Retinal pigment epithelial cell (primary cell): ENCODE measurements around the gene PBRM1.

Experiments used
- DNase-seq: peaks from one replicate; pipeline ENCODE4 v3.0.0-alpha.2; 2010; ENCODE audit warnings: low read depth
- H3K4me3 ChIP-seq: 2 replicates; pipeline ENCODE4 v1.5.1; 2011; ENCODE audit warnings: mild to moderate bottlenecking, low read length, control low read depth, moderate library complexity
- CTCF ChIP-seq: conservative IDR thresholded peaks from 2 replicates; pipeline ENCODE4 v1.5.1; 2011; ENCODE audit warnings: low read depth, low read length, control low read depth, inconsistent platforms

The PBRM1 gene

GRCh38 chr3:52537165-52537620 is 148.5 kb downstream of the PBRM1 start:
- no peak for DNase-seq
- no peak for TF ChIP-seq CTCF
- peak overlapping the region; percentile 78 for H3K4me3 ChIP-seq

GRCh38 chr3:52536369-52537164 is 149.1 kb downstream of the PBRM1 start, which contains the start of gene UQCC5:
Gene UQCC5, plus strand, starts transcription at chr3:52536605. Its CDS starts 151 bp downstream, at chr3:52536756.
- H3K4me3 ChIP-seq = peak within 1 kb of the TSS; percentile 78
- DNase-seq = peak; percentile 94
- TF ChIP-seq CTCF = no peak

- peak overlapping the region; percentile 24 for H3K4me3 ChIP-seq
- DNase-seq = no peak
- no peak for TF ChIP-seq CTCF
Measured at GRCh38 chr3:52536112-52536368, 149.7 kb downstream of the PBRM1 start.

- H3K4me3 ChIP-seq = peak overlapping the region; percentile 24
- no peak for DNase-seq
- no peak for TF ChIP-seq CTCF
Measured at GRCh38 chr3:52535411-52536111, 150.2 kb downstream of the PBRM1 start.

- TF ChIP-seq CTCF = no peak
- peak overlapping the region; percentile 52 for H3K4me3 ChIP-seq
- no peak for DNase-seq
Measured at GRCh38 chr3:52534281-52535183, 151.2 kb downstream of the PBRM1 start.

GRCh38 chr3:52533623-52534280 is 152.0 kb downstream of the PBRM1 start, which contains the start of gene NT5DC2:
Gene NT5DC2, minus strand, starts transcription at chr3:52533857. Its CDS starts 120 bp downstream, at chr3:52533737.
- no peak for DNase-seq
- peak within 1 kb of the TSS; percentile 61 for H3K4me3 ChIP-seq

More at GRCh38 chr3:52533623-52534280, 152.0 kb downstream of the PBRM1 start, which contains the start of gene NT5DC2:
- TF ChIP-seq CTCF = no peak
